Testis (tissue), 2 donors: ENCODE measurements around the gene PRKAB1.
"Not testable (repeated sequence)": the region's sequence is repeated elsewhere in the genome, so short reads cannot be mapped to it uniquely, and the experiment has no call there.

ENCODE experiments used
- CTCF ChIP-seq, 3 experiments: fragments of 450-650 bp in 2 of 3; fragments of 200-600 bp in 1 of 3; sonication (generic) in 1 of 3; IDR thresholded peaks; one replicate each; pipeline ENCODE4 v1.5.1; 2016 to 2019; ENCODE audit warnings: antibody characterized with exemption in 3 of 3, mild to moderate bottlenecking in 2 of 3, moderate library complexity in 1 of 3
- POLR2A ChIP-seq: fragments of 450-650 bp; IDR thresholded peaks from one replicate; pipeline ENCODE4 v1.6.1; 2017; ENCODE audit warnings: antibody characterized with exemption, mild to moderate bottlenecking, moderate library complexity

- TF ChIP-seq CTCF (IDR thresholded peaks at IDR 0.05); POLR2A: not testable (repeated sequence)
These were observed 10.9 kb upstream of the PRKAB1 start for GRCh38 chr12:119657001-119657400.
